ENCODE measurements around the gene ZFYVE28. TPM values are rescaled to one million over a fixed set of nuclear protein-coding genes. Genes with fewer than 3 reads are reported as not detected.

ZFYVE28 gene
- total RNA-seq, 2 donors from 2014 or later = 5.7 to 16.8 TPM

GRCh38 chr4:2270341-2271165, 147.9 kb downstream of the ZFYVE28 start:
- Histone ChIP-seq H3K4me1 (peaks cover 10% of the 10 kb centered on the region), H3K36me3 (replicated peaks in 1 of 2; ENCODE audit: insufficient read depth in 1 of 2, low read depth in 2 of 2) (no peaks in the 10 kb centered on the region), H3K4me3 (no peak overlapping the region), H3K9me3 (no peaks in the 10 kb centered on the region), H3K27ac (no peak overlapping the region), H3K27me3 (no peaks in the 10 kb centered on the region)
- ATAC-seq (no peak), DNase-seq (no peak)
- WGBS, 2 donors = 89 to 91% methylated on average over 10 to 30 of the region's 34 CpGs
- intact Hi-C loops (cut with DNase I) = no loop called here
- TF ChIP-seq CTCF (IDR thresholded peaks at IDR 0.05) (no peak), POLR2A (IDR thresholded peaks at IDR 0.05) (no peak)

GRCh38 chr4:2269618-2270163, 148.8 kb downstream of the ZFYVE28 start:
- DNase-seq (no peak), ATAC-seq (no peak)
- 68 to 76% methylated on average over 11 to 12 of the region's 12 CpGs for WGBS, 2 donors
- intact Hi-C loops (cut with DNase I) = loop anchor here (10.0 kb wide), 1 partner anchor 155 kb away; no protein-coding TSS in a partner anchor
- H3K4me1 ChIP-seq = peaks cover 10% of the 10 kb centered on the region
- no peak overlapping the region for H3K4me3 ChIP-seq
- no peaks in the 10 kb centered on the region for H3K36me3 ChIP-seq (replicated peaks in 1 of 2; ENCODE audit: insufficient read depth in 1 of 2, low read depth in 2 of 2)
- H3K27ac ChIP-seq = no peak overlapping the region
- TF ChIP-seq POLR2A (IDR thresholded peaks at IDR 0.05) (no peak), CTCF (IDR thresholded peaks at IDR 0.05) (no peak)
- H3K9me3 ChIP-seq = no peaks in the 10 kb centered on the region
- no peaks in the 10 kb centered on the region for H3K27me3 ChIP-seq

- no peak overlapping the region for H3K27ac ChIP-seq
- DNase-seq (no peak), ATAC-seq (no peak)
- peaks cover 10% of the 10 kb centered on the region for H3K4me1 ChIP-seq
- H3K27me3 ChIP-seq = no peaks in the 10 kb centered on the region
- 62 to 75% methylated on average over 2 to 6 of the region's 6 CpGs for WGBS, 2 donors
- H3K9me3 ChIP-seq = no peaks in the 10 kb centered on the region
- no peaks in the 10 kb centered on the region for H3K36me3 ChIP-seq (replicated peaks in 1 of 2; ENCODE audit: insufficient read depth in 1 of 2, low read depth in 2 of 2)
- H3K4me3 ChIP-seq = no peak overlapping the region
- TF ChIP-seq POLR2A (IDR thresholded peaks at IDR 0.05) (no peak), CTCF (IDR thresholded peaks at IDR 0.05) (no peak)
- intact Hi-C loops (cut with DNase I) = loop anchor here (10.0 kb wide), 1 partner anchor 156 kb away; no protein-coding TSS in a partner anchor
These were observed 149.3 kb downstream of the ZFYVE28 start for GRCh38 chr4:2269206-2269531.

- no peak for TF ChIP-seq POLR2A (IDR thresholded peaks at IDR 0.05)
- TF ChIP-seq CTCF (IDR thresholded peaks at IDR 0.05) = no peak
- DNase-seq = no peak
- Histone ChIP-seq H3K4me1 (peaks cover 10% of the 10 kb centered on the region), H3K4me3 (no peak overlapping the region), H3K27me3 (no peaks in the 10 kb centered on the region), H3K27ac (no peak overlapping the region), H3K9me3 (no peaks in the 10 kb centered on the region), H3K36me3 (replicated peaks in 1 of 2; ENCODE audit: insufficient read depth in 1 of 2, low read depth in 2 of 2) (no peaks in the 10 kb centered on the region)
- ATAC-seq = no peak
- 85 to 95% methylated on average over 11 to 20 of the region's 22 CpGs for WGBS, 2 donors
- intact Hi-C loops (cut with DNase I) = loop anchor here (10.0 kb wide), 1 partner anchor 156 kb away; no protein-coding TSS in a partner anchor
These were observed 149.9 kb downstream of the ZFYVE28 start for GRCh38 chr4:2268357-2269205.

Data from body of pancreas (tissue), 4 donors.